Neutrophil (primary cell): ENCODE measurements around the gene FUS.
"Not testable (repeated sequence)": the region's sequence is repeated elsewhere in the genome, so short reads cannot be mapped to it uniquely, and the experiment has no call there.

ENCODE experiments used
- H3K27ac ChIP-seq: fragments of 200-600 bp; sonication (generic); 2 replicates; pipeline ENCODE4 v1.5.1; 2016; ENCODE audit warnings: mild to moderate bottlenecking, moderate library complexity
- H3K27me3 ChIP-seq: fragments of 200-600 bp; sonication (generic); 2 replicates; pipeline ENCODE4 v1.6.0; 2016; ENCODE audit warnings: mild to moderate bottlenecking
- H3K36me3 ChIP-seq: fragments of 200-600 bp; sonication (generic); 2 replicates; pipeline ENCODE4 v1.5.1; 2017
- H3K4me1 ChIP-seq, 2 experiments: fragments of 200-600 bp in 1 of 2; sonication (generic) in 1 of 2; 1 replicate in 1 of 2; 2 replicates in 1 of 2; pipeline versions ENCODE4 v1.5.1 to v1.6.1; 2013 to 2016; ENCODE audit warnings: low read depth in 1 of 2, low read length in 1 of 2, mild to moderate bottlenecking in 1 of 2, moderate library complexity in 1 of 2; ENCODE audit not compliant: control insufficient read depth in 1 of 2, insufficient read depth in 1 of 2
- H3K4me3 ChIP-seq, 2 experiments: fragments of 200-600 bp in 1 of 2; sonication (generic) in 1 of 2; 1 replicate in 1 of 2; 2 replicates in 1 of 2; pipeline ENCODE4 v1.5.1; 2013 to 2016; ENCODE audit warnings: low read depth in 1 of 2, low read length in 1 of 2, mild to moderate bottlenecking in 1 of 2, moderate library complexity in 1 of 2
- H3K9me3 ChIP-seq: fragments of 200-600 bp; sonication (generic); 2 replicates; pipeline ENCODE4 v1.5.1; 2016
- CTCF ChIP-seq: fragments of 200-600 bp; sonication (generic); IDR thresholded peaks from 2 replicates; pipeline ENCODE4 v1.5.1; 2016; ENCODE audit warnings: antibody characterized with exemption

Gene FUS

DNA sequence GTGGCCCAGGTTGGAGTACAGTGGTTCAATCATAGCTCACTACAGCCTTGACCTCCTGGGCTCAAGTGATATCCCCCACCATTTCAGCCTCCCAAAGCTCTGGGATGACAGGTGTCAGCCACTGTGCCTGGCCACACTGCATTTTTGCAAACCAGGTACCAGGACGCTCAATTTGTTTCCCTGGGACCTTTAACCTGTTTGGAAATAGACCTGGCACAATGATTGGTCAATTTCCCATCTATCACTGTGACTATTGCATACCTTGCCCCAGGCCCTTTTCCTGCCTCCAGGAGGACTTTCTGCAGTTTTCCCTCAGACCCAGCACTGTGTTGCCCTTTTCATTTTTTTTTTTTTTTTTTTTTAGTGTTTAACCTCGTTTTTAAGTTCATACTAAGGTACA lies 11.1 kb upstream of the FUS start:
- Histone ChIP-seq H3K27ac (no peak overlapping the region), H3K9me3 (no peaks in the 10 kb centered on the region), H3K36me3 (no peaks in the 10 kb centered on the region), H3K4me3 (no peak overlapping the region), H3K27me3 (no peaks in the 10 kb centered on the region), H3K4me1 (peaks cover 4 to 10% of the 10 kb centered on the region in 2 experiments)
- TF ChIP-seq CTCF, result no peak

DNA sequence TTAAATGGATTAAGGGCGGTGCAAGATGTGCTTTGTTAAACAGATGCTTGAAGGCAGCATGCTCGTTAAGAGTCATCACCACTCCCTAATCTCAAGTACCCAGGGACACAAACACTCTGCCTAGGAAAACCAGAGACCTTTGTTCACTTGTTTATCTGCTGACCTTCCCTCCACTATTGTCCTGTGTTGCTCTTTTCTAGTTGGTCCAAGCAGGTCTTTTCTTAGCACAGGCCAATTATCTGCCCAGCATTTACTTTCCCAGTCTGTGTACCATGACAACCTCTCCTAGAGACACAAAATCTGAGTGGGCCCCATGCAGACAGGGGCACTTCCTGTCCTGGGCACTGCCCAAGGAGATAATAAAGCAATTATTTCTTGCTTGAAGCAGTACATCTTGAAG lies 9.9 kb upstream of the FUS start:
- H3K36me3 ChIP-seq, H3K9me3 ChIP-seq, H3K4me1 ChIP-seq, H3K27ac ChIP-seq, H3K27me3 ChIP-seq, H3K4me3 ChIP-seq: not testable (repeated sequence)

GRCh38 chr16:31177136-31177535 lies 2.8 kb upstream of the FUS start:
- Histone ChIP-seq H3K4me3 (no peak overlapping the region), H3K36me3 (peaks cover 2% of the 10 kb centered on the region), H3K4me1 (peaks cover 25 to 28% of the 10 kb centered on the region in 2 experiments), H3K27me3 (no peaks in the 10 kb centered on the region), H3K9me3 (no peaks in the 10 kb centered on the region), H3K27ac (no peak overlapping the region)
- no peak for TF ChIP-seq CTCF

DNA sequence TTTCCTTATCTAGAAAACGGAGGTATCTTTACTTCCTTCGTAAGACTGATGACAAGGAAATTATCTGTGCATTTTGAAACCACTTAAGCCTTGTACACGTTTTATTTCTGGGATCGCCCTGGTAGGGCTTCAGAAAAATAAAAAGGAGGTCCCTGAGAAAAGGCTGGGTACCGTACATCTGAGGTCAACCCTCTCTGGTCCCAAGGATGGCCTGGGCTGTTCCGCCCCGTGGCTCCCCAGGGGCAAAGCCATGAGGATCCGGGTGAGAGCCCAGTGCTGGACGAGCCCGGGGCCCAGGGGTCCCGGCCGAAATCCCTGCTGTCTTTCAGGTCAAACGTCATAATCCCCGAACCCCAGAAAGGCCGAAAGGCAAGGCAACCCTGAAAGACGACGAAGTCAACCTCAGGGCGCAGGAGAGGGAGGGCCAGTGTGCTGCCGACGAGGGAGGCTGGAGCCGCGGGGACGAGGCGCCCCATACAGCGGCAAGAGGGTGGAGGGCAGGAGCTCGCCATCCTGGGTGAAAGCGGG lies 656 bp upstream of the FUS start:
- TF ChIP-seq CTCF, result no peak
- H3K4me3 ChIP-seq, result peak overlapping the region; percentile 94 to 96

DNA sequence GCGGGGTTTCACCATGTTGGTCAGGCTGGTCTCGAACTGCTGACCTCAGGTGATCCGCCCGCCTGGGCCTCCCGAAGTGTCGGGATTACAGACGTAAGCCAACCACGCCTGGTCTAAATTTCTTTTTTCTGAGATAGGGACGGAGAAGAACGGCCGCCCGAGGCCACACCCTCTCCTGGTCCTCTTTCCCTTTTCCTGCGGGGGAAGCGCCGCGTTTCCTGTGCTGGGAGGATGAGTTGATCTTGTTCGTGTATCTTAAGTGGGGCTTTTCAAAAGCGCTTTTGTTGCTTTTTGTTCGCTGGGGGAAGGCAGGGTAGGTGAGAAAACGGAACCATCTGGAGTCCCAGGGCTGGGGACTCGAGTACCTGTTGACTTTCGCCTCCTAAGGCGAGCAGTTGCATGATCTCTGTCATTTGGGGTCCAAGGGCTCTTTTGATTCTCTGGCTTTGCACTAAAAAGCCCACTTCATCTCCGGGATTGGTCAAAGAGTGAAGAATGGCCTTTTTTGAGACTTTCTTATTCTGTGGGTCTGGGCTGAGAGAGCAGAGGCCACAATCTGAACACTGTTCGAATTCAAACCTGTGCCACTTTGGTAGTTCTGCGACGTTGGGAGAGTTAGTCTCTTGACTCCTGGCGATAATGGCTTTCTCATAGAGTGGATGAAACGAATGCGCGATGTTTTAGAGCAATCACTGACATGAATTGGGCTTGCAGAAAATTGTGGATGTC lies 1.3 kb downstream of the FUS start:
- H3K36me3 ChIP-seq, result peaks cover 38% of the 10 kb centered on the region
- TF ChIP-seq CTCF, result no peak

More for the DNA sequence above, 656 bp upstream of the FUS start:
- no peaks in the 10 kb centered on the region for H3K9me3 ChIP-seq
- H3K27ac ChIP-seq, result peak overlapping the region; percentile 93
- H3K36me3 ChIP-seq, result peaks cover 23% of the 10 kb centered on the region
- H3K4me1 ChIP-seq, result peaks cover 35 to 40% of the 10 kb centered on the region in 2 experiments
- H3K27me3 ChIP-seq, result no peaks in the 10 kb centered on the region

GRCh38 chr16:31182391-31182790 lies 2.5 kb downstream of the FUS start:
- Histone ChIP-seq H3K27me3 (no peaks in the 10 kb centered on the region), H3K4me1 (peaks cover 54 to 62% of the 10 kb centered on the region in 2 experiments), H3K9me3 (no peaks in the 10 kb centered on the region), H3K27ac (peak overlapping the region; percentile 93), H3K4me3 (peak overlapping the region; percentile 94 to 96), H3K36me3 (peaks cover 49% of the 10 kb centered on the region)
- TF ChIP-seq CTCF, result no peak

More for the DNA sequence above, 1.3 kb downstream of the FUS start:
- H3K9me3 ChIP-seq, result no peaks in the 10 kb centered on the region
- H3K27ac ChIP-seq, result peak overlapping the region; percentile 93
- H3K4me1 ChIP-seq, result peaks cover 47 to 53% of the 10 kb centered on the region in 2 experiments
- peak overlapping the region; percentile 94 to 96 for H3K4me3 ChIP-seq
- no peaks in the 10 kb centered on the region for H3K27me3 ChIP-seq
